Gastrocnemius medialis (tissue), 4 donors: ENCODE data around the gene HNRNPU. TPM values are rescaled to one million over a fixed set of nuclear protein-coding genes. Genes with fewer than 3 reads are reported as not detected.

Experiments
- ATAC-seq, 2 donors: fragments of 150-250 bp; one replicate each; pipeline ENCODE4 v1.9.1; 2016
- DNase-seq, 2 donors: peaks; one replicate each; pipeline ENCODE4 v3.0.0-alpha.2; 2019
- H3K27ac ChIP-seq, 4 donors: fragments of 200-600 bp; sonication (generic); 1 replicate in 1 of 4; 2 replicates in 3 of 4; pipeline ENCODE4 v1.5.1; 2016 to 2018; ENCODE audit warnings: mild to moderate bottlenecking in 2 of 4, moderate library complexity in 1 of 4
- H3K27me3 ChIP-seq, 3 donors: fragments of 200-600 bp; sonication (generic) in 2 of 3; 1 replicate in 1 of 3; 2 replicates in 2 of 3; pipeline versions ENCODE4 v1.5.1 to v1.6.0; 2016 to 2019; ENCODE audit warnings: mild to moderate bottlenecking in 1 of 3, moderate library complexity in 1 of 3
- H3K36me3 ChIP-seq, 2 donors: fragments of 200-600 bp; sonication (generic) in 1 of 2; one replicate each; pipeline ENCODE4 v1.5.1; 2017 to 2018
- H3K4me1 ChIP-seq, 2 donors: fragments of 200-600 bp; sonication (generic) in 1 of 2; one replicate each; pipeline ENCODE4 v1.5.1; 2016 to 2017; ENCODE audit warnings: mild to moderate bottlenecking in 2 of 2
- H3K4me3 ChIP-seq, 4 donors: fragments of 200-600 bp; sonication (generic) in 3 of 4; 1 replicate in 1 of 4; 2 replicates in 3 of 4; pipeline ENCODE4 v1.5.1; 2016 to 2019; ENCODE audit warnings: mild to moderate bottlenecking in 2 of 4
- H3K9me3 ChIP-seq, 3 donors: fragments of 200-600 bp; sonication (generic) in 2 of 3; 1 replicate in 1 of 3; 2 replicates in 2 of 3; pipeline ENCODE4 v1.5.1; 2016 to 2019
- POLR2A ChIP-seq, 2 donors: fragments of 450-650 bp; IDR thresholded peaks; one replicate each; pipeline ENCODE4 v1.6.1; 2017; ENCODE audit warnings: antibody characterized with exemption in 2 of 2, mild to moderate bottlenecking in 2 of 2, moderate library complexity in 2 of 2
- in situ Hi-C, 4 donors: fragments of 200-750 bp; cut with MboI; loops; one replicate each; pipeline versions ENCODE4 v1.15.0 to v1.8.0; 2017; ENCODE audit warnings: low sequenced_read_pairs in 4 of 4
- intact Hi-C: fragments of 100-400 bp; cut with DNase I; formaldehyde crosslinking; loops from one replicate; pipeline ENCODE4 v1.15.1; 2023; ENCODE audit warnings: low total_unique reads
- total RNA-seq, 4 donors: library from RNA; depleted of rRNA; stranded (reverse); fragments of >200 nt; gene quantifications; one replicate each; pipeline versions ENCODE4 v1.1.0 to v1.2.3, GENCODE V29; 2016
- TF ChIP-seq, protein P1 (sequence below), 5 experiments: fragments of 450-650 bp in 3 of 5; fragments of 200-600 bp in 2 of 5; sonication (generic) in 2 of 5; IDR thresholded peaks in 4 of 5; conservative IDR thresholded peaks in 1 of 5; 1 replicate in 4 of 5; 2 replicates in 1 of 5; pipeline ENCODE4 v1.5.1; 2016 to 2019; ENCODE audit warnings: antibody characterized with exemption in 5 of 5, mild to moderate bottlenecking in 3 of 5, moderate library complexity in 3 of 5

HNRNPU gene
- total RNA-seq, 4 donors from 2014 or later: 167 to 243 (median 207) TPM

DNA sequence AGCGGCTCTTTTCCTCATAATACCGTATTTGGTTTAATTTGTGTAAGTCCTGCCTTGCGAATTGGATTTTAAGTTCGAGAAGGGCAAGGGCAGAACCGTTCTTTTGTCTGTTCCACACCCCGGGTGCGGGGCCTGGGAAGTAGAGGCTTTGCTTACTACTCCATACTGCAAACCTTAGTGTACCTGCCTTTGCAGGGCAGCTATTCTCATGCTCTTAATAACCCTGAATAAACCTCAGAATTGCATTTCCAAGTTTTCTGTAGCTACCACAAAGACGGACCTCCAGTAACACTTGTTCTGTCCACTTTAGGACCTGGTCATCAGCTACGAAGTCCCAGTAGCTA lies 657 bp upstream of the HNRNPU start:
- peaks cover 0 to 9% of the 10 kb centered on the region in 2 donors for H3K36me3 ChIP-seq
- intact Hi-C loops (loop anchor here (2.0 to 10.0 kb wide), 5 partner anchors 34 to 1610 kb away; partner anchors contain the start of genes CEP170, DESI2 and SDCCAG8), in situ Hi-C loops (loop anchor here (10.0 to 25.0 kb wide), 4 partner anchors 97 to 1603 kb away; partner anchors contain the start of genes CEP170 (in 1 of the 4) and SDCCAG8 (in 1 of the 4))
- H3K4me1 ChIP-seq: peaks cover 37 to 38% of the 10 kb centered on the region in 2 donors
- ATAC-seq (peak in 1 of 2 donors; percentile 9), DNase-seq (peak in 1 of 2 donors; percentile 39)
- H3K4me3 ChIP-seq: peak overlapping the region; percentile 63 to 89 (median 82)
- no peaks in the 10 kb centered on the region for H3K9me3 ChIP-seq
- TF ChIP-seq, protein P1, sequence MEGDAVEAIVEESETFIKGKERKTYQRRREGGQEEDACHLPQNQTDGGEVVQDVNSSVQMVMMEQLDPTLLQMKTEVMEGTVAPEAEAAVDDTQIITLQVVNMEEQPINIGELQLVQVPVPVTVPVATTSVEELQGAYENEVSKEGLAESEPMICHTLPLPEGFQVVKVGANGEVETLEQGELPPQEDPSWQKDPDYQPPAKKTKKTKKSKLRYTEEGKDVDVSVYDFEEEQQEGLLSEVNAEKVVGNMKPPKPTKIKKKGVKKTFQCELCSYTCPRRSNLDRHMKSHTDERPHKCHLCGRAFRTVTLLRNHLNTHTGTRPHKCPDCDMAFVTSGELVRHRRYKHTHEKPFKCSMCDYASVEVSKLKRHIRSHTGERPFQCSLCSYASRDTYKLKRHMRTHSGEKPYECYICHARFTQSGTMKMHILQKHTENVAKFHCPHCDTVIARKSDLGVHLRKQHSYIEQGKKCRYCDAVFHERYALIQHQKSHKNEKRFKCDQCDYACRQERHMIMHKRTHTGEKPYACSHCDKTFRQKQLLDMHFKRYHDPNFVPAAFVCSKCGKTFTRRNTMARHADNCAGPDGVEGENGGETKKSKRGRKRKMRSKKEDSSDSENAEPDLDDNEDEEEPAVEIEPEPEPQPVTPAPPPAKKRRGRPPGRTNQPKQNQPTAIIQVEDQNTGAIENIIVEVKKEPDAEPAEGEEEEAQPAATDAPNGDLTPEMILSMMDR (IDR thresholded peaks at IDR 0.05 in 4 of 5, conservative IDR thresholded peaks at IDR 0.05 in 1 of 5): no peak
- no peak for TF ChIP-seq POLR2A (IDR thresholded peaks at IDR 0.05)
- peak overlapping the region; percentile 93 to 100 (median 100) for H3K27ac ChIP-seq
- no peaks in the 10 kb centered on the region for H3K27me3 ChIP-seq

DNA sequence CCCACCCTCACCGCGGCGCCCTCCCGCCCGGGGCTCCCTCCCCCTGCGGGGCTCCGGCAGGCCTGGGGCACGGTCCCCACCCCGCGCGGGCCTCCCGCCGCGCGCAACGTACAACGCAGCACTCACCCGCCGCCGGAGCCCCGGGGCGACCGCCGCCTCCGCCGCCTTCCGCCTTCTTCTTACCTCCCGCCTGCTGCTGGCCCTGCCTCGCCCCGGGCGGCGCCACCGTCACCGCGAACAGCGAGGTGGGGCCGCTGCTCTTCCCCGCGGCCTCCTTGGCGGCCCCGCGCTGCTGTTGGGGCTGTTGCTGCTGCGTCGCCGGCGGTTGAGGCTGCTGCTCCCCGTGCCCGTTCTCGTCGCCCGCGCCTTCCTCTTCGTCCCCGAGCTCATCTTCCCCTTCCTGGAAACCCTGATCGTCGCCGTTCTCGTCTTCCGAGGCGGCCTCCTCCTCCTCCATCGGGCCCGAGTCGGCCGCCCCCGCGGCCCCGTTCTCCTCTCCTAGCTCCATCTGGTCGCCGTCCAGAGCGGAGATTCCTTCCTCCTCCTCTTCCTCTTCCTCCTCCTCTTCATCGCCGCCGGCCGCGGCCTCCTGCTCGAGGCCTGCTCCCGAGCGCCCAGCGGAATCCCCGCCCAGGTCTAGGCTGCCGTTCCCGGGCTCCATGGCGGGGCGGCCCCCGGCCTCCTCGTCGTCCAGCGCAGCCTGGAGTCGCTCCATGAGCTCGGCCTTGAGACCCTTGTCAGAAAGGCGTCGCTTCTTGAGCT lies 671 bp downstream of the HNRNPU start:
- in situ Hi-C loops (loop anchor here (10.0 to 25.0 kb wide), 4 partner anchors 99 to 1601 kb away; partner anchors contain the start of genes CEP170 (in 1 of the 4) and SDCCAG8 (in 1 of the 4)), intact Hi-C loops (loop anchor here (1.0 to 10.0 kb wide), 8 partner anchors 28 to 1609 kb away; partner anchors contain the start of genes CEP170, COX20, DESI2 and SDCCAG8)
- Histone ChIP-seq H3K4me3 (peak overlapping the region; percentile 82 to 92 (median 86)), H3K36me3 (peaks cover 0 to 22% of the 10 kb centered on the region in 2 donors), H3K27me3 (no peaks in the 10 kb centered on the region), H3K27ac (peak overlapping the region; percentile 93 to 100 (median 100)), H3K4me1 (peaks cover 50 to 51% of the 10 kb centered on the region in 2 donors), H3K9me3 (no peaks in the 10 kb centered on the region)
- ATAC-seq: peak; percentile 5 to 8
- DNase-seq: peak; percentile 23 to 37
- TF ChIP-seq, protein P1 (IDR thresholded peaks at IDR 0.05 in 4 of 5, conservative IDR thresholded peaks at IDR 0.05 in 1 of 5): no peak
- peak in 1 of 2 donors; percentile 36 for TF ChIP-seq POLR2A (IDR thresholded peaks at IDR 0.05)

DNA sequence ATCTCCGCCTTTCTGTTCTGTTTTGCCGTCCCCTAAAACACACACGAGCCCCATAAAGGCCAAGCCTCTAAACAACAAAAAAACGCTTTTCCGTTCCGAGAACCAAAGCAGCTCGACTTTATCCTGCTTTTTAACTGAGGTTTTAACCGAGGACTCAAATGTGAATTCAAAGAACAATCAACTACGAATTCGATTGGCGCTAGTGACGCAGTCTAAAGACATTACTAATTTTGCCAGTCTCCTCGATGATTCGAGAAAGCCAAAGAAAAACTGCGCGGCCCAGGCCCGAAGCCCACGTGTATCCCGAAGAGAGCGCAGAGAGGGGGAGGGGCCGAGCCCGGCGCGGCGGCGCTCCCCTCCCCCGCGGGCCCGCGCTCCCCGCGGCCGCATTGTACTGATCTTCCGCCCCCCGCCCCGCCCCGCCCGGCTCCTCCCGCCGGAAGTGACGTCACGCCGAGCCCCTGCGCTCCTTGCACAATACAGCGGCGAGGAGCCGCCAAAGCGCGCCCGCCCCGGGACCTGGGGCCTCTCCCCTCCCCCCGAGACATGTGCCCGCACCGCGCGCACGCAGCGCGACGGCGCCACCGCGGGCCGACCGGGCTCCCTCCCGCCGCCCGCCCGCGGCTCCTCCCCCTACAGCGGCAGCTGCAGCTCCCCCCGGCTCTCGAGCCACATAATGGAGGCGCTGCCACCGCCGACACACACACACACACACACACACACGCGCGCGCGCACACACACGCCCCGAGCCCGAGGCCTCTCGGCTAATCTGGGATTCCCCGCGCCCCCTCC lies 1.4 kb downstream of the HNRNPU start:
- peak; percentile 95 to 98 for DNase-seq
- Histone ChIP-seq H3K27me3 (no peaks in the 10 kb centered on the region), H3K27ac (peak overlapping the region; percentile 93 to 100 (median 100)), H3K4me1 (peaks cover 58 to 59% of the 10 kb centered on the region in 2 donors), H3K36me3 (peaks cover 0 to 30% of the 10 kb centered on the region in 2 donors), H3K9me3 (no peaks in the 10 kb centered on the region), H3K4me3 (peak overlapping the region; percentile 82 to 92 (median 86))
- ATAC-seq: peak; percentile 65 to 67
- TF ChIP-seq POLR2A (IDR thresholded peaks at IDR 0.05): peak; percentile 77 to 80
- TF ChIP-seq, protein P1 (IDR thresholded peaks at IDR 0.05 in 4 of 5, conservative IDR thresholded peaks at IDR 0.05 in 1 of 5): no peak
- in situ Hi-C loops (loop anchor here (10.0 to 25.0 kb wide), 4 partner anchors 99 to 1601 kb away; partner anchors contain the start of genes CEP170 (in 1 of the 4) and SDCCAG8 (in 1 of the 4)), intact Hi-C loops (loop anchor here (1.0 to 10.0 kb wide), 3 partner anchors 28 to 1608 kb away; partner anchors contain the start of genes CEP170, COX20 and SDCCAG8)

DNA sequence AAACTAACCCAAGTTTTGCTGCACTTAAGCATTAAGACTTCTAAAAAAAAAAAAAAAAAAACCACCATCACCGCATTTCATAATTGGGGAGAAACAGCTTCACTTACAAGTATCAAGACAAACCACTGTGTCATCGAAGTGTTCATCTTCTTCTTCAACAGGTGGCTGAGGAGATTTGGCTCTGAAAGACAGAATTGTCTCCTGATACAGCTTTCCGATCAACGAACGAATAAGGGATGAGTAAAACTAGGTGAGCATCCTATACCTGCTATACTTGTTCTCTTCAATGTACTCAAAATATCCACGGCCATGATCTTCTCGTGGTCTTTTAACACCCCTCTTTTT lies 2.0 kb downstream of the HNRNPU start:
- Histone ChIP-seq H3K36me3 (peaks cover 0 to 36% of the 10 kb centered on the region in 2 donors), H3K4me3 (peak overlapping the region; percentile 80 to 83 (median 82)), H3K4me1 (peaks cover 63 to 65% of the 10 kb centered on the region in 2 donors), H3K9me3 (no peaks in the 10 kb centered on the region), H3K27ac (peak overlapping the region; percentile 93 to 100 (median 96)), H3K27me3 (no peaks in the 10 kb centered on the region)
- in situ Hi-C loops: loop anchor here (10.0 to 25.0 kb wide), 4 partner anchors 100 to 1600 kb away; partner anchors contain the start of genes CEP170 (in 1 of the 4) and SDCCAG8 (in 1 of the 4)
- no peak for ATAC-seq
- intact Hi-C loops: loop anchor here (10.0 kb wide), 1 partner anchor 1608 kb away; the partner anchor contains the start of genes CEP170 and SDCCAG8
- no peak for TF ChIP-seq POLR2A (IDR thresholded peaks at IDR 0.05)
- TF ChIP-seq, protein P1 (IDR thresholded peaks at IDR 0.05 in 4 of 5, conservative IDR thresholded peaks at IDR 0.05 in 1 of 5): no peak
- DNase-seq: no peak
